NCI-H446 treated with DMSO at 0.1 percent for 48 hours (cell line): ENCODE data around the gene P2RX3.
"Not testable (repeated sequence)": the region's sequence is repeated elsewhere in the genome, so short reads cannot be mapped to it uniquely, and the experiment has no call there.

ENCODE experiments used
- DNase-seq: peaks from one replicate; lab custom pipeline; 2025; lab: John Stamatoyannopoulos, UW

The P2RX3 gene

DNA sequence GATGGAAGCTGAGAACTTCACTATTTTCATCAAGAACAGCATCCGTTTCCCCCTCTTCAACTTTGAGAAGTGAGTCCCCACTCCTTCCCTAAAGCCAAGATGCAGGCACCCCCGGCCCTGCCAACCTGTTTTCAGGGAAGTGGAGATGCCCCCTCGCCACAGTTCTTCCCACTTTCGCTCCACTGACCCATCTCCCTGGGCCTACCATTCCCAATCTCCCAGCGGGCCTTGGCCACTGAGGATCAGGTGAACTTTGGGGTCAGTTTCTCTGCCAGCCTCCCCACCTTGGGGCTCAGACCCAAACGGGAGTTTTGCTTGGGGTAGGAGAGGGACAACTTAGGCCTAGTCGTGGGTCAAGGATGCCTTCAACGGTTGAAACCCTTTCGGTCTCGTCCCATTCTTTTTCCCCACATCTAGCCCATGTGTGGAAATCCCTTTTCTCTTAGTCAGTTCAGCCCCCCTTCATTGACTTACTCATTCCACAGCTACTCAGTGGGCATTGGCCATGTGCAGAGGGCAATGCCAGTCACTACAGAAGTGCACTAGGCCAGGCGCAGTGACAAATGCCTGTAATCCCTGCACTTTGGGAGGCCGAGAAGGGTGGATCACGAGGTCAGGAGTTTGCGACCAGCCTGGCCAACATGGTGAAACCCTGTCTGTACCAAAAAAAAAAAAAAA lies 10.6 kb downstream of the P2RX3 start:
- DNase-seq, result no peak

GRCh38 chr11:57349491-57350274 lies 11.5 kb downstream of the P2RX3 start:
- no peak for DNase-seq

DNA sequence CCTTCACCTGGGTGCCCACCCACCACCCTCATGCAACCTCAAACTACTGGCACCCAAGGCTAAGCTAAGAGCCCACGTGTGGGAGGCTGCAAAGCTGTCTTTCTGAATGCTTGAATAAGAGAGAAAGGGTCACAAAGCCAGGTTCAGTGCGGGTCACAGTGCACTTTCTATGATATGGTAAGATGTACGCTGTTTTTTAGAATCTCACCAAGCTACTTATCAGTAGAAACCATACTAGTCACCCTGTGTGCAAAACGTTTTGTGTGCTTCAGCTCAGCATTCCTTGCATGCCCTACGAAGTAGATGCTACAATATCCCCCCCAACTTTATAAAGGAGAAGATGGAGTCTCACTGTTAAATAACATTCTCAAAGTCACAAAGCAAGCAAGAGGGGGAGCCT lies 14.9 kb downstream of the P2RX3 start:
- DNase-seq, result no peak

GRCh38 chr11:57353446-57353845 lies 15.3 kb downstream of the P2RX3 start:
- no peak for DNase-seq

- no peak for DNase-seq
Observed at GRCh38 chr11:57353852-57354251, 15.7 kb downstream of the P2RX3 start.

- DNase-seq, result no peak
Observed at GRCh38 chr11:57354699-57355098, 16.5 kb downstream of the P2RX3 start.

GRCh38 chr11:57356268-57356667 lies 18.1 kb downstream of the P2RX3 start:
- no peak for DNase-seq

GRCh38 chr11:57357310-57357709 lies 19.2 kb downstream of the P2RX3 start:
- DNase-seq, result no peak

- DNase-seq, result no peak
Observed at GRCh38 chr11:57357856-57358255, 19.7 kb downstream of the P2RX3 start.

DNA sequence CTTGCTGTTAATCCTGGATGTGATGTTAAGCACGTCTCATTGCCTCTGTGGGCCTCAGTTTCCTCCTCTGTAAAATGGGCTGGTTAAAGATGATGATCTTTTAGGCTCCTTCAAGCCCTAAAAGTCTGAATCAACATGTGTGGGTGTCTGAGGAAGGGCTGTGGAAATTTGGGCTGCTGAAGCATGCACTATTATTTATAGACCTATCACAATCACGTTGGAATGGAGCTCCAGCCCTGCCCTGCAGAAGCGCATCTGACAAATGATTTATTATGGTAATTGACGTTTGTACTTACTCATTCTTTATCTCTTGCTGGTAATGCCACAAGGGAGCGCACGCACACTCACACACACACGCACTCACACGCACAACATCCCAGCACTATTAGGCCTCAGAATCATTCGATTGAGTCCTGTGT lies 20.4 kb downstream of the P2RX3 start:
- no peak for DNase-seq

DNA sequence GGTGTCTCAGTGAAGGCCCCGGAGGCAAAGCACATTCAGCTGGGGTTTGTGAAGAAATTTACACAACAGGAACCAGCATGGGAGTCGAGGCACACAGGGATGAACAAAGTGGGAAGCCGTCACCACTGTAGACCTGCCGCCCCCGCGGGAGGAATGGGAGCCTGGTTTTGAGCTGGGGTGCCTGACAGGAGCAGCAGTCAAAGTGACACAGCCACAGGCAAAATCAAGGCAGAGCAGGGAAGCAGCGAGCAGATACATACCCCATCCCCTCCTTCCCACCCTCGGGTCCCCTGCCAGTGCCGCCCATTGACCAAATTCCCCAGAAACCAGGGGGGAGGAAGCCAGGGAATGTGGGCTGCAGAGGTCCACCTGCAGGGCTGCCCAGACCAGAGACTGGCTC lies 20.8 kb downstream of the P2RX3 start:
- DNase-seq, result no peak

DNA sequence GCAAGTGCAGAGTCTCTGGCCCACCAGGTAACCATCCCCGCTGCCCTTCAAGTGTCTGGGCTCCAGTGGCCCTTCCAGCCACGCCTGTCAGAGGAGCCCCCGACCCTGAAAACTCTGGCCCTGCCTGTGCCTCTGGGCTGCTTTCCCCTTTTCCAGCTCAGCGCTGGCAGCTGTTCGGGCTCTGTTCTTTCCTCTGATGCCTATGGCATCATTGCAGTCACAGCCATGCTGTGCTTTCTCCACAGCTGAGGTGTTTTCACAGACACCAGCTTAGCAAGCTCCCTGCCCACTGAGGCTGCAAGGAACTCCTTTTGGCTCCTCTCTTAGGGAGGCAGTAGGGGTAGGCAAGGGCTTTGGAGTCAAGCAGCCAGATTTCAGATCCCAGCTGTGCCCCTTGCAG lies 21.2 kb downstream of the P2RX3 start:
- DNase-seq, result no peak

DNA sequence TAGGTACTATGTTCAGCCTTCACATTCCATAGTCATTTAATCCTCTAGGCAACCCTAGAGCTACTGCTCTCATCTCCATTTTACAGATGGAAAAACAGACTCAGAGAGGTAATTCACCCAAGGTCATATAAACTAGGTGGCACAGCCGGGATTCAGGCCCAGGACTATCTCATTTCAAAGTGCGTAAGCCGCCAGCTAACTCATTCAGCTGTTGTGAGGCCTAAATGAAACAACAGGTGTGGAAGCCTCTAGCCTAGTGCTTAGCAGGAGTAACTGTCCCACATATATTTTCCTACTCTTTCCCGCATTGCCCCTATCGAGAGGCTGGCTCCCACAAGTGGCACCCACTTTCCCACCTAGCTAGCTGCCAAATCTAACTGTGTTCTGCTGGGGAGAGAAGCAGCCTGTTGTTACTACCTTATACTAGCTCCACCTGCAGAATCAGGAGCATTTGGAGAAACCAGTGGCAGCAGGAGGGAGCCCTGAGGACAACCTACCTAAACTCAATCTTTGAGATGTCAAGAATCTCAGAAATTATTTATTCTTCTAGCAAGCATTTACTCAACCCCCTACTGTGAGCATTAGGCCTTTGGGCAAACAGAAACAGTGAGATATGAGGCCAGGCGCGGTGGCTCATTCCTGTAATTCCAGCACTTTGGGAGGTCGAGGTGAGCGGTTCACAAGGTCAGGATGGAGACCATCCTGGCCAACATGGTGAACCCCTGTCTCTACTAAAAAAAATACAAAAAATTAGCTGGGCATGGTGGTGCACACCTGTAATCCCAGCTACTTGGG lies 21.9 kb downstream of the P2RX3 start:
- no peak for DNase-seq

GRCh38 chr11:57360991-57361390 lies 22.8 kb downstream of the P2RX3 start:
- DNase-seq, result no peak

- DNase-seq, result not testable (repeated sequence)
Observed at GRCh38 chr11:57361420-57361819, 23.3 kb downstream of the P2RX3 start.

DNA sequence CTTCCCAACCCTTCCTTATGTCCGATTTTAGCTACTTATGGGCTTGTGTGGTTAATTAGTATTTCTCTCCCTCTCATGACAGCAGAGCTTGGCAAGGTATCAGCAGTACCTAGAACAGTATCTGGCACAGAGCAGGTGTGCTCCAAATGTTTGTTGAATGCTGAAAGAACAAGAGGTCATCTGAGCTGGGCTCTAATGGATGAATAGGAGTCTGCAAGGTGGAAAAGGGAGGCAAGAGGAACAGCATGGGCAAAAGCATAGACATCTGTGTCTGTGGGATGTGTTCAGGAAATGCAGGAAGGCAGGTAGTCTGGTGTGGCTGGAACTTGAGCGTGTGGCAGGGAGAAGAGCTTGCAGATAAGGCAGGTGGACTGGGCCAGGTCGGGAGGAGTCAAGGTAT lies 23.8 kb downstream of the P2RX3 start:
- no peak for DNase-seq

GRCh38 chr11:57363131-57364080 lies 25.3 kb downstream of the P2RX3 start:
- DNase-seq, result no peak

- DNase-seq, result no peak
Observed at GRCh38 chr11:57364851-57365660, 26.9 kb downstream of the P2RX3 start.

DNA sequence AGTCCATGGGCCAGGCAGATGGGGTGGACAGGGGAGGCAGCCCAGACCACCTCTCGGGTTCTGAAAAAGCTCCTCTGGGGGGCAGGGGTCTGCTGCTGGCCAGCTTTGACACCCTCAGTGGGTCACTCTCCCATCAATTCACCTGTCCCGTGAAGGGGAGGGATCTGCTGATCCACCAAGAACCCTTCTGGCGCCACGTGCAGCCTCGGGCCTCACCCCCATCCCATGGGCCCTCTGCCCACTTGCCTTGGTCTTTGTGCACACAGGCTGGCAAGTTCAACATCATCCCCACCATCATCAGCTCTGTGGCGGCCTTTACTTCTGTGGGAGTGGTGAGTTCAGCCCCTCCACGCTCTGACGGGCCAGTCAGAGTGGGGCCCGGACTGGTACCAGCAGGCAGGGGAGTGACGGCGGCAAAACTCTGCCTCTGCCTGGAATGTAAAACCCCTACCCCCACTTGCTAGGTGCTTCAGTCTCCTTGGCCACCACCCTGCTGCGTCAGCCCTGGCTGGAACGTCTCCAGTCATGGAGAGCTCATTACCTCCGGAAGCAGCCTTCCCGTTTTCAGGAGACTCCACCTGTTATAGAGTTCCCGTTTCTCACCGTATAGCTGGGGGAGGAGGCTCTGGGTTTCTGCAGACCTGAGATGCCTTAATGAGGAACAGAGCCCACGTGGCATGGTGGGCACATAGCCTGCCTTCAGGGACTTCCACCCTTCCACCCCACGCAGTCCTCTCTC lies 30.1 kb downstream of the P2RX3 start:
- DNase-seq, result no peak

- no peak for DNase-seq
Observed at GRCh38 chr11:57368845-57369232, 30.7 kb downstream of the P2RX3 start.
